Activated CD4-positive, alpha-beta T cell treated with anti-CD3 and anti-CD28 coated beads, Interleukin-2, amount 50 U/mL, for 1 hour (primary cell): Measurements from ENCODE around the gene PRTN3.
"Not testable (repeated sequence)": the region's sequence is repeated elsewhere in the genome, so short reads cannot be mapped to it uniquely, and the experiment has no call there.

Source experiments
- DNase-seq: peaks from one replicate; pipeline ENCODE4 v3.0.0-alpha.2; 2020

The PRTN3 gene

DNA sequence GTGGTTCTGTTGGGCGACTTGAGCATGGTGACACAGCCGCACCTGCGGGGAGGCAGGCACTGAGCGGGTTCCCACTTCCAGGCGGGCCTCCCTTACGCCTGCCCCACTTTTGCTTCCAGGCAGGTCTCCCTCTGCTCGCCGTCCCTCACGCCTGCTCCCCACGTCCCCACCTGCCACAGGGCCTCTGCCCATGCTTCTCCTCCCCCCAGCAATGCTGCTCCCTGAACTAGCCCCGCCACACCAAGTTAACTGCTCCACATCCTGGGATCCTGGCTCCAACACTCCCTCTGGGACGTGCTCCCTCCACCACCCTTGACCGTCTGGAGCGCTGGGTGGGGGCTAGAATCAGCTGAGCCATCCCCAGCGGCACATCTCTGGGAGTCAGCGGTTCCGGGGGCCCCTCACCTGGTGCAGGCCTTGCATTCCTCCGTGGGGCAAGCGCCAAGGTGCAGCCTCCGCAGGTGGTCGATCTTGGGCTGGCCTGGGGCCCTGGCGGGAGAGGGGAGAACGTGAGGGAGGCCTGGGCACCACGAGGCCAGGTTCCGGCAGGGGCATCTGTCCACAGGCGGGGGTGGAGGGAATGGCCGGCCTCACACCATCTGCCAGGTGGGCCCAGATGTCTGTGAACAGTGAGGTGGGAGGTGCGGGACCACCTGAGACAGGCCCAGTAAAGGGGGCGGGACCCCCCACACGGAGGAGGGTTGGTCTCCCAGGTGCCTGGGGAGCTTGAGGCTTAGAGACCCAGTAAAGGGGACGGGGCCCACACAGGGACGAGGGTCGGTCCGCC is 27.9 kb downstream of the PRTN3 start:
- DNase-seq: no peak

DNA sequence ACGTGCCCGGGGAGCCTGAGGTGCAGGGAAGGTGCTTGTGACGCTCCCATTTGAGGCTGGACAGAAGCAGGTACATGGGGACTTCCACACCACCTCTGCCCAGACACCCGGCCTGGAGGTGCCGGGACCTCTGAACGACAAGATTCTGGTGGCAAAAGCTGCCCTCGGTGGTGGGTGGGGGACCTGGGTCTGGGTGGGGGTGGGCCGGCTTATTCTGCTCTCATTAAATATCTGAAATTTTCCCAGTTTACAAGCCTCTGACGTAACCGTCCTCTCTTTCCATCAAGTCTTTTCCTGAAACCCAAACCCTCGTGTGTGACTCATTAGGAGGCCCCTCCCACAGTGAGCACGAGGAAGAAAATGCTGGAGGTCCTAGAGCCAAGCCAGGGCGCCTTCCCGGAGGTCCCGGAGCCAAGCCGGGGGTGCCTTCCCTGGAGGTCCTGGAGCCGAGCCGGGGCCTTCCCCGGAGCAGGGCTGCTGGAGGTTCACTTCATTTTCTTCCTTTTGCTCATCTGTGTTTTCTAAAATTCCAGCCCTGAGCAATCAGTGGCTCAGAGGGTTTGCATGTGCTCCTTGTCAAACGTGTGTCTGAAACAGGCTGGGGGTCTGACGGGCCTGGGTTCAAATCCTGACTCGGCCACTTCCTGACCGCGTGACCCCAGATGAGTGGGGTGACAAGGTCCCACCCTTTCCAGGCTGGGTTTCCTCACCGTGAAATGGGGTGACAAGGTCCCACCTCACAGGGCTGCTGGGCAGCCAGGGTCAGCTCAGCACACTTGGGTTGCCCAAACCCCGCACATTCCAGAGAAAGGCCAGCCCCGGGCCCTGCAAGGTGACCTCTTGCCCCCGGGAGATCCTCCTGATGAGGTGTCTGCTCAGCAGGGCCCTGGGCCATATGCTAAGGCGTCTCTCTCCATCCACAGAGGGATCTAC is 28.7 kb downstream of the PRTN3 start:
- no peak for DNase-seq

DNA sequence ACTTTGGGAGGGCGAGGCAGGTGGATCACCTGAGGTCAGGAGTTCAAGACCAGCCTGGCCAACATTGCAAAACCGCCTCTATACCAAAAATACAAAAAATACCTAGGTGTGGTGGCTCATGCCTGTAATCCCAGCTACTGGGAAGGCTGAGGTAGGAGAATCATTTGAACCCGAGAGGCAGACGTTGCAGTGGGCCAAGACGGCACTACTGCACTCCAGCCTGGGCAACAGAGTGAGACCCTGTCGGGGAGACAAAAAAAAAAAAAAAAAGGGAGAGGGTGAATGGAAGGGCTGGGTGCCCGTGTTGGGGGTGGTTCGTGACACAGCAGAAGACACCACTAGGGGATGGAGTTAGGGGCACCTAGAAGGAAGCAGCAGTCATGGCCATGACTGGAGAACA is 29.5 kb downstream of the PRTN3 start:
- DNase-seq: no peak

DNA sequence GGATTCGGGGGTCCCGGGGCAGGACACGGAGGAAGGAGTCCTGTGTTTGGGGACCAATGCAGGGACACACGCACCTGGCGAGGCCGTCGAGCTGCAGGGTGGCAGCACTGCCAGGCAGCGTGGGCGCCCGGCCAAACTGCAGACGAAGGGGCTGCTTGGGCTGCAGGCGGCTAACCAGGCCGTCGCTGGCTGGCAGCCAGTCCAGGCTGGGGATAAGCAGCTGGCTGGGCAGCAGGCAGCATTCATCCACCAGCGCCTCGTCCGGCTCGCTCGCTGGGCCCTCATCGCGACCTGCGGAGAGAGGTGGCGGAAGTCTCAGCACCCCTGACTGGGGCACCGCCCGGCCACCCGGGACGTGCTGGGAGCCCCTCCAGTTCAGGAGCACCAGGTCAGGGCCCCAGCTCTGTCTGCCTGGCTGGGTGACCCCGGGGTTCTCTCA is 30.2 kb downstream of the PRTN3 start:
- DNase-seq: no peak

DNA sequence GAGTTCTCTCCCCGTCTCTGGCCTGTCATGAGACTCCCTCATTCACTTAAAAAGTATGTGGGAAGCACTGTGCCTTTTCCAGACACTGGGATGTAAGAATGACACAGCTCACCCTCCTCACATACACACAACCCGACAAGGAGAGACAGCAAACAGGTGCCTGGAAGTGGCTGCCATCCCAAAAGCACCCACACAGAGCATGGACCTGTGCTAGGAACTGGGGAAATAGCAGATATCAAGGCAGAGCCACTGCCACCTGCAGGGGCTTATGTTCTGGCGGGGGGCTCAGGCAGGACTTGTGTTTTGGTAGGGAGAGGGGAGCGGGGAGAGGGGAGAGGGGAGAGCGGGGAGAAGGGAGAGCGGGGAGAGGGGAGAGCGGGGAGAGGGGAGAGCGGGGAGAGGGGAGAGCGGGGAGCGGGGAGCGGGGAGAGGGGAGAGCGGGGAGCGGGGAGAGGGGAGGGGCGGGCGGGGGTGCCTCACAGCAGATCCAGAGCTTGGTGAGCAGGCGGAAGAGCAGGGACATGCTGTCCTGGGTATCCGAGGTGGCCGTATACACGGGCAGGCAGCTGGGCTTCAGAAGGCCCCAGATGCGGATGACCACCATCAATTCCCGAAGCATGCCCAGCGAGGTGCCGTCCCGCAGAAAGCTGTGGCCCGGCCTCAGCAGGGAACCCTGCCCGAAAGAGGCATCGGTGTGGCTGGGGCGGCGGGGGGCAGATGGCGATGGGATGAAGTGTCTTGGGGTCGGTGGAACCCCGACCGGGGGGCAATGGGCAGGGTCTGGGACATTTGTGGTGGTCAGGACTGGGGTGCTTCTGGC is 30.9 kb downstream of the PRTN3 start:
- no peak for DNase-seq

DNA sequence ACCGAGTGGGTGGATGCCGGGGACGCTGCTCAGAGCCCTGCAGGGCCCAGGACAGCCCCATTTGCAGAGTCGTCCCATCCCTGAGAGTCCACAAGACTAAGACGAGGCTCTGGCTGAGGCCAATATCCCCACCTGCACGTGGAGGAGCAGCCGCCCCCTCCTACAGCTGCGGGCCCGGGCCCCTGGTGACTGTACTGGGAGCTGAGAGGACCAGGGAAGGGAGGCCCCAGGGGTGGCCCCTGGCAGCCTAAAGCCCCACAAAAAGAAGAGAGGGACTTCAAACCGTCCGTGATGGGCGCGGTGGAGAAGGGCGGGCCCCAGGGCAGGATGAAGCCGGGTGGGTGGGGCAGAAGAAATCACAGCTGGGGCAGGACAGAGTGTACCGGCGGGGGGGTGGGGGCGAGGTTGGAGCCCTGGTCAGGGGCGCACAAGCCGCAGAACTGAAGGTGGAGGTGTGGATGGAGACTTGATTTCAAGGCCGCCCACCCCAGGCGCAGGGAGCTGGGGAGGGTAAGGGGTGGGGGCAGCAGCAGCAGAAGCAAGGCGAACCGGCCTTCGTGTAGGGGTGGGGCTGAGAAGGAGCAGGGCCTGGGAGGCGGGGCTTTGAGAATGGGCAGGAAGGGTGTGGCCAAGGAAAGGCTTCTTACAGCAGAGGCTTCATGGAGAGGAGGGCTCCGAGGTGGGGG is 31.6 kb downstream of the PRTN3 start:
- DNase-seq: peak; percentile 80

DNA sequence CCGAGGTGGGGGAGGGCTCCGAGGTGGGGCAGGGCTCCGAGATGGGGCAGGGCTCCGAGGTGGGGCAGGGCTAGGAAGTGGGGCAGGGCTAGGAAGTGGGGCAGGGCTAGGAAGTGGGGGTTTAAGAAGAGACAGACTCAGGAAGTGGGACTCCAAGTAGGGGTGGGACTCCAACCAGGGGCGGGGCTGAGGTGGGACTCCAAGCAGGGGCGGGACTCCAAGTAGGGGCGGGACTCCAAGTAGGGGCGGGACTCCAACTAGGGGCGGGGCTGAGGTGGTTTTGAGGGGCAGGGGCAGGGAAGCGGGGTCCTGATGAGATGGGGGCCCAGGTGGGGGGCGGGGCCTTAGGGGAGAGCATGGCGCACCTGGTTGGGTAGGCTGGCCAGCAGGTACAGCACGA is 32.3 kb downstream of the PRTN3 start:
- DNase-seq: peak; percentile 79

DNA sequence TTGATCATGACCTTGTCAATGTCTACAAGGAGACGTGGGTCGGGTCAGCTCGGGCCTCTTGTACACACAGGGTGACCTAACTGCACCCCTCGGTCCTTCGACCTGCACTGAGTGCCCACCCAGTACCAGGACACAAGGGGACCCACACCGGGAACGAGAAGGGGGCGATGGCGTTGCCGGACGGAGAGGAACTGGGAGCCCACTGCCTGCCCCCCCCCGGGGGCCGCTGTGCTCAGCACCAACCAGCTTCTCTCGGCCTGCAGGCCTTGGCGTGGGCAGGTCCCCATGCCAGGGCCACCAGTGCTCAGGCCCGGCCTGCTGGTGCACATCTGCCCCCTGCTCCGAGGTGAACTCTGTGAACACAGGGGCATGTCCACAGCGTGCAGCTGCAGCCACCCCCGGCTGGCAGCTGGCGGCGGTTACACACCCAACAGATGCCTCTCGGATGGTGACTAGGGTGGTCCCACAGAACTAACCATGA is 32.8 kb downstream of the PRTN3 start:
- no peak for DNase-seq

DNA sequence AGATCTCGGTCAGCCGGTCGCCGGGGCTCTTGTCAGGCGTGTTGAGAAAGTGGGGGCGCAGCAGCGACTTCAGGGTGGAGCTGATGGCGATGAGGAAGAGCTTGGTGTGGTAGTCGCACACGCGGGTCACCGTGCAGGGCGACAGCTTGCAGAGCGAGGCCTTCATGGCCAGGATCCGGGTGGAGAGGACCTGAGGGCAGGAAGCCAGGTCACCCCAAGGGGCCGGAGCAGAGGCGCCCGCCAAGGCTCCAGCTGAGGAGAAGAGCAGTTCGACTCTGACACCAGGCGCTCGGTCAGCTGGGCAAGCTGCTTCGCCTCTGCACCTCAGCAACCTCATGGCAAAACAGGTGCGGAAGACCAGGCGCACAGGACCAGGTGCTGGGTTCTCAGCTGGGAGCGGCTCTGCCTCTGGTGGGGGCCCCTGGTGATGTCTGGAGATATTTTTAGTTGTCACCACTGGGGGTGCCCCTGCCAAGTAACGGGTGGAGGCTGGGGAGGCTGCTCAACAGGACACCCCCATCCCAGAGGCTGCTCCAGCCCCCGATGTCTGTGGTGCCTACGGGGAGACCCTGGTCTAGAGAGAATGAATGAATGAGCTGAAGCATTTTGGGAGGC is 34.6 kb downstream of the PRTN3 start:
- no peak for DNase-seq

DNA sequence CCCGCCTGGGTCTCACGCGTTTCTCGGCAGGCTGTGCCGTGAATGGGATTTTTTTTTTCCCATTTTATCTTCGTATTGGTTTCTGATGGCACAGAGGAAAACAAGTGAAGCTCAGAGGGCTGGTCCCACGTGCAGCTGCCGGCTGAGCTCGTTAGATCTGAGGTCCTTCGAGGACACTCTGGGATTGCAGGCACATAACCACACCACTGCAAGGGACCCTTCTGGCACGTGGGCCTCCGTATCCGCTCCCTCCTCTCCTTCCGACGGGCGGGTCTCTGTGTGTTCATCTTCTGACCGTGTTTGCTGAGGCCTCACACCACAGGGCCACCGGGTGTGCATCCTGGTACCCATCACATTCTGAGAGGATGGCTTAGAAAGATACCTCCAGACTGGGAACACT is 35.3 kb downstream of the PRTN3 start:
- DNase-seq: no peak

DNA sequence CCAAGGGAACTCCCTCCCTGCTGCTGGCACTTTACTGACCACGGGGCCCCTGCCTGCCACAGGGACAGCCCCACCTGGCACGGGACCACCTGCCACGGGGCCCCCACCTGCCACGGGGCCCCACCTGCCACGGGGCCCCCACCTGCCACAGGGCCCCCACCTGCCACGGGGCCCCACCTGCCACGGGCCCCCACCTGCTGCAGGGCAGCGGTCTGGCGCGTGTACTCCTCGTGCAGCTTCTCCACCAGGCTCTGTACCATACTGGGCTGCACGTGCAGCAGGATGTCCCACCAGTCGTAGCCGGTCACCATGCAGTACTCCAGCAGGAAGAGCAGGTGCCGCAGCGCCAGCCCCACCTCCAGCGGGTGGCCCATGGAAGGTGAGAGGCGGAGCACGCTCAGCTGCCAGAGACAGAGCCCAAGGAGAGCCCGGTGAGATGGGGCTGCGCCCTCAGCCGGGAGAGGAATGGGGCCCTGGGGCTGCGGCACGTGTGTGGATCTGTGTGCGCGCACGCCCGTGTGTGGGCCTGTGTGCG is 36.0 kb downstream of the PRTN3 start:
- no peak for DNase-seq

DNA sequence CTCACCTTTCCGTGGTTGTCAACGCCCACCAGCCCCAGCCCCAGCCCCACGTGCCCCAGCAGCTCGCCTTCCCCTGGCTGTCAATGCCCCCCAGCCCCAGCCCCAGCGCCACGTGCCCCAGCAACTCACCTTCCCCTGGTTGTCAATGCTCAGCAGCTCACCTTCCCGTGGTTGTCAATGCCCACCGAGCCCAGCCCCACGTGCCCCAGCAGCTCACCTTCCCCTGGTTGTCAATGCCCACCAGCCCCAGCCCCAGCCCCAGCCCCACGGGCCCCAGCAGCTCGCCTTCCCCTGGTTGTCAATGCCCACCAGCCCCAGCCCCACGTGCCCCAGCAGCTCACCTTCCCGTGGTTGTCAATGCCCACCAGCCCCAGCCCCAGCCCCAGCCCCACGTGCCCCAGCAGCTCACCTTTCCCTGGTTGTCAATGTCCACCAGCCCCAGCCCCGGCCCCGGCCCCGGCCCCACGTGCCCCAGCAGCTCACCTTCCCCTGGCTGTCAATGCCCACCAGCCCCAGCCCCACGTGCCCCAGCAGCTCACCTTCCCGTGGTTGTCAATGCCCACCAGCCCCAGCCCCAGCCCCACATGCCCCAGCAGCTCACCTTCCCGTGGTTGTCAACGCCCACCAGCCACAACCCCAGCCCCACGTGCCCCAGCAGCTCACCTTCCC is 37.3 kb downstream of the PRTN3 start:
- not testable (repeated sequence) for DNase-seq

DNA sequence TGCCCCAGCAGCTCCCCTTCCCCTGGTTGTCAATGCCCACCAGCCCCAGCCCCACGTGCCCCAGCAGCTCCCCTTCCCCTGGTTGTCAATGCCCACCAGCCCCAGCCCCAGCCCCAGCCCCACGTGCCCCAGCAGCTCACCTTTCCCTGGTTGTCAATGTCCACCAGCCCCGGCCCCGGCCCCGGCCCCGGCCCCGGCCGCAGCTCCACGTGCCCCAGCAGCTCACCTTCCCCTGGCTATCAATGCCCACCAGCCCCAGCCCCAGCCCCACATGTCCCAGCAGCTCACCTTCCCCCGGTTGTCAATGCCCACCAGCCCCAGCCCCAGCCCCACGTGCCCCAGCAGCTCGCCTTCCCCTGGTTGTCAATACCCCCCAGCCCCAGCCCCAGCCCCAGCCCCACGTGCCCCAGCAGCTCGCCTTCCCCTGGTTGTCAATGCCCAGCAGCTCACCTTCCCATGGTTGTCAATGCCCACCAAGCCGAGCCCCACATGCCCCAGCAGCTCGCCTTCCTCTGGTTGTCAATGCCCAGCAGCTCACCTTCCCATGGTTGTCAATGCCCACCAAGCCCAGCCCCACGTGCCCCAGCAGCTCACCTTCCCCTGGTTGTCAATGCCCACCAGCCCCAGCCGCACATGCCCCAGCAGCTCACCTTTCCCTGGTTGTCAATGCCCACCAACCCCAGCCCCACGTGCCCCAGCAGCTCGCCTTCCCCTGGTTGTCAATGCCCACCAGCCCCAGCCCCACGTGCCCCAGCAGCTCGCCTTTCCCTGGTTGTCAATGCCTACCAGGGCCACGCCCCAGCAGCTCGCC is 38.2 kb downstream of the PRTN3 start:
- DNase-seq: not testable (repeated sequence)

DNA sequence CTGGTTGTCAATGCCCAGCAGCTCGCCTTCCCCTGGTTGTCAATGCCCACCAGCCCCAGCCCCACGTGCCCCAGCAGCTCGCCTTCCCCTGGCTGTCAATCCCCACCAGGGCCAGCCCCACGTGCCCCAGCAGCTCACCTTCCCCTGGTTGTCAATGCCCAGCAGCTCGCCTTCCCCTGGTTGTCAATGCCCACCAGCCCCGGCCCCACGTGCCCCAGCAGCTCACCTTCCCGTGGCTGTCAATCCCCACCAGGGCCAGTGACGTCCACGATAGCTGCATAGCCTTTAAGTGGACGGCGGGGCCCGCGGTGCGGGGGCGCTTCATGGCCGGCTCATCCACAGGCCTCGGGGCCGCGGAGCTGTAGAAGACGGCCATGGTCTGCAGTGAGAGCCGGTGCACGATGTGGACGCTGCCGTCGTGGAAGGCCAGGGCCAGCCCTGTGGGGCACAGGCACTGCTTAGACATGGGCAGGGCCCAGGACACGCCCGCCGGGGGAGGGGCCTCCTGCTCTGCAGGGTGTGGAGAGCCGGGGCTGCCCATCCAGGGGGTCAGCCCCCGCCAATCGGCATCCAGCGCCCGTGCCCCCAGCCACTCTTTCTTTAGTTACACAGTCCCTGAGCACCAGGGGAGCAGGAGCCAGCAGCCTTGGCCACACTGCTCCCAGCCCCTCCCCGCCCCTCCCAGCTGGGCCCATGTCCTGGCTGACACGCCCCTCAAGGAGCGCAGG is 39.1 kb downstream of the PRTN3 start:
- no peak for DNase-seq

DNA sequence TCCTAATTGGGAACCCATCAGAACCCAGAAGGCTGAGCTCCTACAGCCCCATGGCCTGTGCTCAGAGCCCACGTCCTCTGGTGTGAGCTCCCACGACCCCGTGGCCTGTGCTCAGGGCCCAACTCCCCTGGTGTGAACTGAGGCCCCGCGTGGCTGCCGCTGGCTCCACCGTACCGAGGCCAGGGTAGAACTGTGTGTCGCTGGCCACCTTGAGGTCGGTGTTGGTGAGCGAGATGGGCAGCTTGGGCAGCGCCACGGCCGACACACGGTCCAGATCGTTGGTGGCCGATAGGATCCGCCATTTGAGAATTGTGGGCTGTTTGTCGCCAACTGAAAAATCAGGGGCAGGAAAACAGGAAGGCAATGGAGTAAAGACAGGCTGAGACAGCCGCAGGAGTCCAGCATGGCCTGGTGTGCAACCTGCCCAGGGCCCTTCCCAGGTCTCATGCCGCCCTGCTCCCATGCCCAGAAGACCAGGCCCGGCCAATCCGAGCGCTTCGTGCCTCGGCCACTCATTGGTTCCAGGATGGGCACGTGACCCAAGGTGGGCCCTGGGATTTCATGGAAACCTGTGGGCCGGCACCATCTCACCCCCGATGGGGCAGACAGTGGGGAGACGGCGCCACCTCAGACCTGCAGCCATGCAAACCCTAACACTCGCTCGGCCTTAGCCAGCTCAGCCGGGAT is 40.7 kb downstream of the PRTN3 start:
- DNase-seq: no peak

DNA sequence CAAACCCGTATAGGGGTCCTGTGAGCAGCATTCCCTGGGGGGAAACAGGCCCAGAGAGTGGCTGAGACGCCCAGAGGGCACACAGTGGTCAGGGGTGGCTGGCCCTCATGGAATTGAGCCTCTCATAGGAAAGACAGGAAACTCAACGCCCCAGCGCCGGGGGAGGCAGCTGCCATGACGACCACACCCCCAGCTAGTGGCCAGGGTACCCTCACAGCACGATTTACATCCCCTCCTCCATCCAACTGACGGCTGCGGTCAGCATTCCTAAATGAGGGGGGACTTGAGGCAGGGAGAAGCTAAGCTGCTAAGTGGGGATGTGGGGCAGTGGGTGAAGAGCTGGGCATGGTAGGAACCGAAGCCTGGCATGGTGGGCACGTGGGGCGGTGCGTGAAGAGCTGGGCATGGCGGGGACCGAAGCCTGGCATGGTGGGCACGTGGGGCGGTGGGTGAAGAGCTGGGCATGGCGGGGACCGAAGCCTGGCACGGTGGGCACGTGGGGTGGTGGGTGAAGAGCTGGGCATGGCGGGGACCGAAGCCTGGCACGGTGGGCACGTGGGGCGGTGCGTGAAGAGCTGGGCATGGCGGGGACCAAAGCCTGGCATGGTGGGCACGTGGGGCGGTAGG is 42.2 kb downstream of the PRTN3 start:
- no peak for DNase-seq

DNA sequence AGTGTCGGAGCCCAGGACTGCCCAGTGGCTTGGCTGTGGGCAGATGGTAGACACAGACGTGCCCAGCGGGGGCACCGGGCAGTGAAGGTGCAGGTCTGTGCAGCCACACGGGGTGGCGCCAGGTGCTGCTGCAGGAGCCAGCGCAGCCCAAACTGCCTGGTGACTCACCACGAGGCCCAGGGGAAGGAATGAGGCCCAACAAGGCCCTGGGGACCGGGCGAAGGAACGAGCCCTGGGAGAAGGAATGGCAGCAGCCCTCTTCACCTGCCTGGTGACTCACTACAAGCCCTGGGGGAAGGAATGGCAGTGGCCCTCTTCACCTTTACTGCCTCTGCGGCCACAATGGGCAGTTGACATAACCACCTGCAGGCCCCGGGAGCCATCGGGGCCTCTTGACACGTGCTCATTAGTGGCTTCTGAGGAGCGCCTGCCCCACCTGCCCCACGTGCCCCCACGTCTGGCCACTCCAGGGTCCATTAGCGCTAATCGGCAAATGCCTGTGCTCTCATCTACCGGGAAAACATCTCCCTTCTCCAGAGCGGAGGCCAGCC is 42.9 kb downstream of the PRTN3 start:
- DNase-seq: no peak
